Stimulated activated CD4-positive, alpha-beta T cell treated with anti-CD3 and anti-CD28 coated beads, TNF-alpha, amount 100 ng/mL, for 48 hours (primary cell): ENCODE data around the gene AP1S3.
"Not testable (repeated sequence)": the region's sequence is repeated elsewhere in the genome, so short reads cannot be mapped to it uniquely, and the experiment has no call there.

Source experiments
- DNase-seq, 3 donors: peaks; one replicate each; pipeline ENCODE4 v3.0.0-alpha.2; 2020; ENCODE audit warnings: low read depth in 3 of 3

Gene AP1S3

GRCh38 chr2:223837287-223838061 lies at the start of gene AP1S3:
Gene AP1S3, minus strand, starts transcription at chr2:223837582. Its CDS starts 132 bp downstream, at chr2:223837450.
- peak; percentile 40 to 65 (median 47) for DNase-seq

- DNase-seq: no peak
Measured at GRCh38 chr2:223887127-223887526, 49.7 kb upstream of the AP1S3 start.

DNA sequence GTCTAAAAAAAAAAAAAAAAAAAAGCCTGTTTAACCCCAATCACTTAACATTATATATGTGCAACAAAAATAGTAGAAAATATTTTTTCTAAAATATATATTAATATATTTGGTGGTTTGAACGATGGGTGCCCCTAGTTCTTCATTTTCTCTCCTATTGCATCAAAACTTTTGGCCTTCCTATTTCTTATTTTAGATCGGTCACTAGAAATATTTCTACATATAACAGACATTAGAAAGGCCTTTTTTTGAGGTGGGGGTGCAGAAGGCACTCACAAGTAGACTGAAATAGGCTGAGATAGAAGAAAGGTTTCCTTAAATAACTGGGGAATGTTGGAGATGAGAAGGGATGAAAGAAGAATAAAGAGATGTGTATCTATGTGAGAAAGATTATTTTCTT lies 49.3 kb upstream of the AP1S3 start:
- no peak for DNase-seq

- no peak for DNase-seq
Measured at GRCh38 chr2:223884399-223884798, 47.0 kb upstream of the AP1S3 start.

DNA sequence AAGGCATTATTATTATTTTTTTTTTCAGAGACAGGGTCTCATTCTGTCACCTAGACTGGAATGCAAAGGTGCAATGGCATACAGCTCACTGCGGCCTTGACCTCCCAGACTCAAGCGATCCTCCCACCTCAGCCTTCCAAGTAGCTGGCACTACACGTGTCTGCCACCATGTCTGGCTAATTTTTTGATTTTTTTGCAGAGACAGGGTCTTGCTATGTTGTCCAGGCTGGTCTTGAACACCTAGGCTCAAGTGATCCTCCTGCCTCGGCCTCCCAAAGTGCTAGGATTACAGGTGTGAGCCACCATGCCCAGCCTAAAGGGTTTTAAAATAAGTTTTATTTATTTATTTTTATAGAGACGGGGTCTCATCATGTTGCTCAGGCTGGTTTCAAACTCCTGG lies 45.3 kb upstream of the AP1S3 start:
- DNase-seq: no peak

- DNase-seq: no peak
Measured at GRCh38 chr2:223880796-223881195, 43.4 kb upstream of the AP1S3 start.

GRCh38 chr2:223877721-223878410 lies 40.5 kb upstream of the AP1S3 start:
- no peak for DNase-seq

- DNase-seq: no peak
Measured at GRCh38 chr2:223873672-223874071, 36.3 kb upstream of the AP1S3 start.

DNA sequence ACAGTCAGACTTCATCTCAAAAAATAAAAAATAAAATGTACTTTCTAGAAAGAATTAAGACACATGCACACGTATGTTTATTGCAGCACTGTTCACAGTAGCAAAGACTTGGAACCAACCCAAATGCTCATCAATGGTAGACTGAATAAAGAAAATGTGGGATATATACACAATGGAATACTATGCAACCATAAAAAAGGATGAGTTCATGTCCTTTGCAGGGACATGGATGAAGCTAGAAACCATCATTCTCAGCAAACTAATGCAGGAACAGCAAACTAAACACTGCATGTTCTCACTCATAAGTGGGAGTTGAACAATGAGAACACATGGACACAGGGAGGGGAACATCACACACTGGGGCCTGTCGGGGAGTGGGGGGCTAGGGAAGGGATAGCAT lies 35.4 kb upstream of the AP1S3 start:
- not testable (repeated sequence) for DNase-seq

DNA sequence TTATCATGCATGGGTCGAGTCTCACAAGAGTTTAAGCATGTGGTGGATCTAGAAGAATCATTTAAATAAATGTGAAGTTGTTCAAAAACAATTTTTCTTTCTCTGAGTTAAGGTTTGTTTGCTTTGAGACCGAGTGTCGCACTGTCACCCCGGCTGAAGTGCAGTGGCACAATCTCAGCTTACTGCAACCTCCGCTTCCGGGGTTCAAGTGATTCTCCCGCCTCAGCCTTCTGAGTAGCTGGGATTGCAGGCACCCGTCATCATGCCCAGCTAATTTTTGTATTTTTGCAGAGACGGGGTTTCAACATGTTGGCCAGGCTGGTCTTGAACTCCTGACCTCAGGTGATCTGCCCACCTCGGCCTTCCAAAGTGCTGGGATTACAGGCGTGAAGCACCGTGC lies 34.3 kb upstream of the AP1S3 start:
- DNase-seq: not testable (repeated sequence)

DNA sequence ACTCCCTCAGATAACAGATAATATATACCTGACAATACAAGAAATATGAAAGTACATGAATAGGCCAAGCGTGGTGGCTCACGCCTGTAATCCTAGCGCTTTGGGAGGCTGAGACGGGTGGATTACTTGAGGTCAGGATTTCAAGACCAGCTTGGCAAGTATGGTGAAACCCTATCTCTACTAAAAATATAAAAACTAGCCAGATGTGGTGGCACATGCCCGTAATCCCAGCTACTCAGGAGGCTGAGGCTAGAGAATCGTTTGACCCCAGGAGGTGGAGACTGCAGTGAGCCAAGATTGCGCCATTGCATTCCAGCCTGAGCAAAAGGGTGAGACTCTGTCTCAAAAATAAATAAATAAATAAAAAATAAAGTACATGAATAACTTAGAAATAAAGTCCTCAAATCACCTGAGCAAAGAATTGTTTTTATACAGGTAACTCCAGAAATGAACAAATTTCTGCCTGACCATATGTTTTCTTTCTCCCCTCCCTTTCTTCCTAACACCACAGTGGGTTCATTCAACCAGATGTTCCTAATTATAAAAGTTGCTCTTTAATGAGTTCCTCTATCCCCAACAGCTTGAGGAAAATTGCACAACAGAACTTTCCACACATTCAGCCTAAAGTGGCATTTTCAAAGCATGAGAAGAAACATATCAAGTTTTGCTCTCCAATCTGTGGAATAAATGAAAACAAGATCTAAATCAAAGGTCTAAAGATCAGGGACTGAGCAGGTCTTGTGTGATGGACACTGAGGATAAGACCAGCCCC lies 33.6 kb upstream of the AP1S3 start:
- no peak for DNase-seq

GRCh38 chr2:223868005-223868404 lies 30.6 kb upstream of the AP1S3 start:
- no peak for DNase-seq

GRCh38 chr2:223865907-223866508 lies 28.6 kb upstream of the AP1S3 start:
- DNase-seq: no peak

DNA sequence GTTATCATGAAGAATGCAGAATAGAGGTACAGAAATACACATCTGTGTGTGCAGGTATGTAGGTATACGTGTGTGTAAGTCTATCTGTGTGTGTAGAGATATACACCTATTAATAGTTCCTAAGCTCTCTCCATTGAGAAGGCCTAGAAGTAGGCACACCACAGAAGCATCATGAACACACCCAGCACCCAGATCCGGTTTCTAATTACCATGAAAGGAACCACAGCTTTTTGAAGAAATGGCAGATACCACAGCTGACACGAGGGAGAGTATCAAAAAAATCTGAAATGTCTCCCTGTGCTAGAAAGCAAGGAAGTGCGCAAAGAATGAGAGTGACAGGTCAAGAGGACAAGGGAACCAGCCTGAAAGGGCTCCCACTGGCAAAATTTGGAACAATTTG lies 27.7 kb upstream of the AP1S3 start:
- no peak for DNase-seq

- DNase-seq: no peak
Measured at GRCh38 chr2:223863491-223863890, 26.1 kb upstream of the AP1S3 start.

DNA sequence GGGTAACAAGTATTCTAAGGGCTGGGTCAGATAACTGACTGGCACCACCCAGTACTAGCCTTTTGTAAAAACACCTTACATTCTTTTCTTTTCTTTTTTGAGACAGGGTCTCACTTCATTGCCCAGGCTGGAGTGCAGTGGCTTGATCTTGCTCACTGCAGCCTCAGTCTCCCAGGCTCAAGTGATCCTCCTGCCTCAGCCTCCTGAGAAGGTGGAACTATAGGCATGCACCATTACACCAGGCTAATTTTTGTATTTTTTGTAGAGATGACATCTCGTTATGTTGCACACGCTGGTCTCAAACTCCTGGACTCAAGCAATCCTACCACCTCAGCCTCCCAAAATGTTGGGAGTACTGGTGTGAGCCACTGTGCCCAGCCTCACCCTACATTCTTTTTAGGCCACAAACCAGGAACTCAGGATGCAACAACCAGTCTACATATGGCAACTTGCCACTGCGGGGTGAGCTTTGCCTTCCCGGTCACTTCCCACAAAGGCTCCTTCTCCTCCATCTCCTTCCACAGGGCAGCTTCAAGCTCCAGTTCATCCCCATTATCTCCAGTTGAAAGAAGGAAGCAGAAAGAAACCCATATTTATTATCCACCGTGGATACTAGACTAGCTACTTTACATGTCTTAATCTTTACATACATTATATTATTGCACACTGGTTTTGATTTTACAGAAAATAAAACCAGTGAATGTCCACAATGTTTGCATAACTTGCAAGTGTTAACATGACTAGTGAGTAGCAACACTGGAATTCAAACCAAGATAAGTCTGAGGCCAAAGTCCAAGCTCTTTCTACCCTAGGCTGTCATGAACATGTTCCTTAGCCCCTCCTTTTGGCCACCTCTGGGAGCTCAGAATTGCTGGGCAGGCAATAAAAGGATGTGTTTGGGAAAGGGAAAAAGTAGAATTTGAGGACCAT lies 23.7 kb upstream of the AP1S3 start:
- no peak for DNase-seq

DNA sequence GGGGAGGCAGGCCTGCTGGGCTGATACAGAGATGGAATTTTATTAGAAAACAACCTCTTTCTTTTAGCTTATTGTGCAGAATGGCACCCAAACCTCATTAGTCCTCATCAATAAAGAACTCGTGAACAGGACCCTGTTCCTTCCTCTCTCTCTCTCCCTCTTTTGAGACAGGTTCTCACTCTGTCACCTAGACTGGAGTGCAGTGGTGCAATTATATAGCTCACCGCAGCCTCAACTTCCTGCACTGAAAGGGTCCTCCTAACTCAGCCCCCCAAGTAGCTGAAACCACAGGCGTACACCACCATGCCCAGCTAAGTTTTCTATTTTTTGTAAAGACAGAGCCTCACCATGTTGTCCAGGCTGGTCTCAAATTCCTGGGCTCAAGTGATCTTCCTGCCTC lies 21.7 kb upstream of the AP1S3 start:
- no peak for DNase-seq

- DNase-seq: no peak
Measured at GRCh38 chr2:223856584-223856983, 19.2 kb upstream of the AP1S3 start.

- DNase-seq: no peak
Measured at GRCh38 chr2:223856021-223856420, 18.6 kb upstream of the AP1S3 start.

DNA sequence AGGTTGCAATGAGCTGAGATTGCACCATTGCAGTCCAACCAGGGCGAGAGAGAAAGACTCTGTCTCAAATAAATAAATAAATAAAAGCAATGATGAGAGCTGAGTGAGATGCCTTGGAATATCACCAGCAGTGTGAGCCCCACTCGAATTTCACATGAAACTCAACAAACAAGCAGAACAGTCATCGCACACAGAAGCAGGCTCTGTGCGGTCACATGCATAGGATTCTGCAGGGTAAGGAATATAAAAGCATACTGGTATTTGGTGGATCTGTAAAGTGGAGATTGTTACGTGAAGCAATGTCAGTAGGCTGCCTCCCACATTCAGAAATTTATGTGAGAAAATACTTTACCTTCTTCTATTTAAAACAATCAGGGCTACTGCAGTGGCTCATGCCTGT lies 18.0 kb upstream of the AP1S3 start:
- DNase-seq: no peak

DNA sequence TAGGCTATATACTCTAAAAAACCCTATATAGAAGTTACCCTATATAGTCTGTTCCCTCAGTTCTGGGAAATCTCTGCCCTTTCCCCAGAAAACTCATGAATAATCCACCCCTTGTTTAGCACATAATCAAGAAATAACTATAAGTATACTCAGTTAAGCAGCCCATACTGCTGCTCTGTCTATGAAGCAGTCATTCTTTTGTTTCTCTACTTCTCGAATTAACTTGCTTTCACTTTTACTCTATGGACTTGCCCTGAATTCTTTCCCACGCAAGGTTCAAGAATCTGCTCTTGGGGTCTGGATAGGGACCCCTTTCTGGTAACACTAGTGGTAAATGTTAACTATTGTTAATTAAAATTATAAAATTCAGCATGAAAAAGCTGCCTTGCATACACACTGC lies 17.4 kb upstream of the AP1S3 start:
- no peak for DNase-seq
